ENCODE data around the gene WDR82. TPM values are rescaled to one million over a fixed set of nuclear protein-coding genes. Genes with fewer than 3 reads are reported as not detected.

WDR82 gene
- polyA plus RNA-seq, 2 donors, result 19.9 to 33.6 TPM

- Histone ChIP-seq H3K36me3 (ENCODE audit: control insufficient read depth in 2 of 2, insufficient read depth in 2 of 2, low read length in 1 of 2) (peaks cover 9 to 23% of the 10 kb centered on the region in 2 donors), H3K27me3 (ENCODE audit: control insufficient read depth in 1 of 2, insufficient read depth in 2 of 2, low read length in 2 of 2) (no peaks in the 10 kb centered on the region), H3K4me3 (ENCODE audit: low read depth in 1 of 2, low read length in 2 of 2) (no peak overlapping the region), H3K9me3 (ENCODE audit: control insufficient read depth in 2 of 2, insufficient read depth in 1 of 2, low read depth in 1 of 2, low read length in 1 of 2) (peaks cover 0 to 2% of the 10 kb centered on the region in 2 donors), H3K4me1 (ENCODE audit: control insufficient read depth in 2 of 2, insufficient read depth in 2 of 2, low read length in 1 of 2) (peaks cover 11 to 31% of the 10 kb centered on the region in 2 donors), H3K27ac (ENCODE audit: low read depth in 2 of 2, low read length in 1 of 2) (no peak overlapping the region)
- 80% methylated on average over 5 of the region's 5 CpGs for WGBS, 2 donors
Observed at GRCh38 chr3:52236424-52236886, 42.0 kb downstream of the WDR82 start.

DNA sequence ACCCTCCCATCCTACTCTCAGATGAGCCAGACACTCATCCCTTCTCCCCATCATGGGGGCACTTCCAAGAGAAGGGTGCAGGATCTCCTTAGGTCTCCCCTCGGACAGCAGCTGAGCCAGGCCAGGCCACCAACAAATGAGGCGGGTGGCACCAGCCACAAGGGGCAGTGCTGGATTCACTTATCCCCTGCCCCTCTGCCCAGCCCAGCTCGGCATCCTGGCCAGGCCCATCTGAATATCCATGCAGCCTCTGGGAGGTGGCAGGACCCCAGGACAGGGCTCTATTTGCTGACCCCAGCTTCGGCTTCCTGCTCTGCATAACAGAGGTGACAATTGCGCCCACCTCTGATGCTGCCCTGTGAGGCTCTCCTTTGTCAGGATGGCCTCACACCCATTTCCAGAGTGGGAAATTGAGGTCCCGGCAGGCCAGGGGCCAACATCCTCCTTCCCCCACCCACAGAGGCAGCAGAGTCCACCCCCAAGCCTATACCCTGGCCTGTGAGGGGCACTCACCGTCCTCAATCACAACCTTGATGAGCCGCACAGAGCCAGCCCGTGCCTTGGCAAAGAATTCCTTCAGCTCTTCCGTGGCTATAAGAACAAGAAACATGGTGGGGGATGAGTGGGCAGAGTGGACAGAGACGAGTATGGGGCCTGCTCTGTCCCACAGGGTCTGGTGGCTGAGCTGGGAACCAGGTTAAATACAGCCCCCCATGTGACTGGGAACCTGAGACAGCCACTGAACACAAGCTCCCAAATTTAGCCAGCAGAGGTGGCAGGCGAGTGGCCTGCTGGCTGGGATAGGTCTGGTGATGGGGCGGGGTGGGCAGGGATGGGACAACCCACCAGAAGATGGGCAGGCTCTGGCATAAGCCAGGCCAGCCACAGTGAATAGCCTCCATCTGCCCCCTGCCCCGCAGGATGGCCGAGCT, 43.7 kb downstream of the WDR82 start:
- Histone ChIP-seq H3K27ac (ENCODE audit: low read depth in 2 of 2, low read length in 1 of 2) (no peak overlapping the region), H3K9me3 (ENCODE audit: control insufficient read depth in 2 of 2, insufficient read depth in 1 of 2, low read depth in 1 of 2, low read length in 1 of 2) (peaks cover 0 to 2% of the 10 kb centered on the region in 2 donors), H3K27me3 (ENCODE audit: control insufficient read depth in 1 of 2, insufficient read depth in 2 of 2, low read length in 2 of 2) (no peaks in the 10 kb centered on the region), H3K36me3 (ENCODE audit: control insufficient read depth in 2 of 2, insufficient read depth in 2 of 2, low read length in 1 of 2) (peaks cover 16 to 39% of the 10 kb centered on the region in 2 donors), H3K4me1 (ENCODE audit: control insufficient read depth in 2 of 2, insufficient read depth in 2 of 2, low read length in 1 of 2) (peaks cover 11 to 28% of the 10 kb centered on the region in 2 donors), H3K4me3 (ENCODE audit: low read depth in 1 of 2, low read length in 2 of 2) (no peak overlapping the region)
- 89 to 93% methylated on average over 15 of the region's 15 CpGs for WGBS, 2 donors

DNA sequence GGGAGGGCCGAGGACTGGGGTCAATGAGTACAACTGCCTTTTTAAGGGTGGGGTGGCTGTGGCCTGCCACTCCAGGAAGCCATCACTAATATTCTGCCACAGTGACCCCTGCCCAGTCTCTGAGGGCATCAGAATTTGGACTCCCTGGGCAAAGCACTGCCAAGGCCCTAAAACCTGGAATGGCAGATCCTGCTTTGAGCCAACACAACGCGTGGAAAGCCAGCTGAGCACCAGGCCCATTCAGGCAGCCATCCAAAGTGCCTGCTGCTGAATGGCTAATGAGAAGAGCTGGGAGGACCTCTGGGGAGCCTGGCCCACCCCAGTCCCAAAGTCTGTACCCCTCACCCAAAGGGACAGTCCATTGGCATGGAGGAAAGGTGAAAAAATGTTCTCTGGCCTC, 44.5 kb downstream of the WDR82 start:
- H3K4me1 ChIP-seq (ENCODE audit: control insufficient read depth in 2 of 2, insufficient read depth in 2 of 2, low read length in 1 of 2), result peaks cover 11 to 24% of the 10 kb centered on the region in 2 donors
- H3K36me3 ChIP-seq (ENCODE audit: control insufficient read depth in 2 of 2, insufficient read depth in 2 of 2, low read length in 1 of 2), result peaks cover 22 to 47% of the 10 kb centered on the region in 2 donors
- H3K4me3 ChIP-seq (ENCODE audit: low read depth in 1 of 2, low read length in 2 of 2), result no peak overlapping the region
- H3K27me3 ChIP-seq (ENCODE audit: control insufficient read depth in 1 of 2, insufficient read depth in 2 of 2, low read length in 2 of 2), result no peaks in the 10 kb centered on the region
- 65 to 68% methylated on average over 3 of the region's 3 CpGs for WGBS, 2 donors
- no peak overlapping the region for H3K27ac ChIP-seq (ENCODE audit: low read depth in 2 of 2, low read length in 1 of 2)
- H3K9me3 ChIP-seq (ENCODE audit: control insufficient read depth in 2 of 2, insufficient read depth in 1 of 2, low read depth in 1 of 2, low read length in 1 of 2), result peaks cover 0 to 1% of the 10 kb centered on the region in 2 donors

- WGBS, 2 donors, result 88 to 93% methylated on average over 5 of the region's 5 CpGs
- Histone ChIP-seq H3K36me3 (ENCODE audit: control insufficient read depth in 2 of 2, insufficient read depth in 2 of 2, low read length in 1 of 2) (peaks cover 22 to 54% of the 10 kb centered on the region in 2 donors), H3K27me3 (ENCODE audit: control insufficient read depth in 1 of 2, insufficient read depth in 2 of 2, low read length in 2 of 2) (no peaks in the 10 kb centered on the region), H3K4me1 (ENCODE audit: control insufficient read depth in 2 of 2, insufficient read depth in 2 of 2, low read length in 1 of 2) (peaks cover 11 to 22% of the 10 kb centered on the region in 2 donors), H3K27ac (ENCODE audit: low read depth in 2 of 2, low read length in 1 of 2) (no peak overlapping the region), H3K9me3 (ENCODE audit: control insufficient read depth in 2 of 2, insufficient read depth in 1 of 2, low read depth in 1 of 2, low read length in 1 of 2) (no peaks in the 10 kb centered on the region), H3K4me3 (ENCODE audit: low read depth in 1 of 2, low read length in 2 of 2) (no peak overlapping the region)
Observed at GRCh38 chr3:52233108-52233591, 45.3 kb downstream of the WDR82 start.

- H3K27ac ChIP-seq (ENCODE audit: low read depth in 2 of 2, low read length in 1 of 2), result no peak overlapping the region
- H3K9me3 ChIP-seq (ENCODE audit: control insufficient read depth in 2 of 2, insufficient read depth in 1 of 2, low read depth in 1 of 2, low read length in 1 of 2), result no peaks in the 10 kb centered on the region
- H3K27me3 ChIP-seq (ENCODE audit: control insufficient read depth in 1 of 2, insufficient read depth in 2 of 2, low read length in 2 of 2), result no peaks in the 10 kb centered on the region
- H3K36me3 ChIP-seq (ENCODE audit: control insufficient read depth in 2 of 2, insufficient read depth in 2 of 2, low read length in 1 of 2), result peaks cover 26 to 56% of the 10 kb centered on the region in 2 donors
- H3K4me3 ChIP-seq (ENCODE audit: low read depth in 1 of 2, low read length in 2 of 2), result no peak overlapping the region
- WGBS, 2 donors, result 83 to 87% methylated on average over 27 to 28 of the region's 28 CpGs
- H3K4me1 ChIP-seq (ENCODE audit: control insufficient read depth in 2 of 2, insufficient read depth in 2 of 2, low read length in 1 of 2), result peaks cover 7 to 15% of the 10 kb centered on the region in 2 donors
Observed at GRCh38 chr3:52232279-52233107, 46.0 kb downstream of the WDR82 start.

GRCh38 chr3:52231502-52232278, 46.8 kb downstream of the WDR82 start:
- H3K4me1 ChIP-seq (ENCODE audit: control insufficient read depth in 2 of 2, insufficient read depth in 2 of 2, low read length in 1 of 2), result peaks cover 2 to 10% of the 10 kb centered on the region in 2 donors
- no peak overlapping the region for H3K27ac ChIP-seq (ENCODE audit: low read depth in 2 of 2, low read length in 1 of 2)
- H3K9me3 ChIP-seq (ENCODE audit: control insufficient read depth in 2 of 2, insufficient read depth in 1 of 2, low read depth in 1 of 2, low read length in 1 of 2), result no peaks in the 10 kb centered on the region
- WGBS, 2 donors, result 66 to 68% methylated on average over 32 to 34 of the region's 34 CpGs
- peaks cover 26 to 56% of the 10 kb centered on the region in 2 donors for H3K36me3 ChIP-seq (ENCODE audit: control insufficient read depth in 2 of 2, insufficient read depth in 2 of 2, low read length in 1 of 2)
- no peak overlapping the region for H3K4me3 ChIP-seq (ENCODE audit: low read depth in 1 of 2, low read length in 2 of 2)
- no peaks in the 10 kb centered on the region for H3K27me3 ChIP-seq (ENCODE audit: control insufficient read depth in 1 of 2, insufficient read depth in 2 of 2, low read length in 2 of 2)

- 86 to 88% methylated on average over 16 of the region's 16 CpGs for WGBS, 2 donors
- Histone ChIP-seq H3K9me3 (ENCODE audit: control insufficient read depth in 2 of 2, insufficient read depth in 1 of 2, low read depth in 1 of 2, low read length in 1 of 2) (no peaks in the 10 kb centered on the region), H3K36me3 (ENCODE audit: control insufficient read depth in 2 of 2, insufficient read depth in 2 of 2, low read length in 1 of 2) (peaks cover 26 to 56% of the 10 kb centered on the region in 2 donors)
Observed at GRCh38 chr3:52230889-52231499, 47.5 kb downstream of the WDR82 start.

GRCh38 chr3:52230461-52230860, 48.0 kb downstream of the WDR82 start:
- 93% methylated on average over 6 of the region's 6 CpGs for WGBS, 2 donors
- Histone ChIP-seq H3K9me3 (ENCODE audit: control insufficient read depth in 2 of 2, insufficient read depth in 1 of 2, low read depth in 1 of 2, low read length in 1 of 2) (no peaks in the 10 kb centered on the region), H3K4me1 (ENCODE audit: control insufficient read depth in 2 of 2, insufficient read depth in 2 of 2, low read length in 1 of 2) (peaks cover 0 to 10% of the 10 kb centered on the region in 2 donors), H3K36me3 (ENCODE audit: control insufficient read depth in 2 of 2, insufficient read depth in 2 of 2, low read length in 1 of 2) (peaks cover 26 to 54% of the 10 kb centered on the region in 2 donors), H3K4me3 (ENCODE audit: low read depth in 1 of 2, low read length in 2 of 2) (no peak overlapping the region), H3K27ac (ENCODE audit: low read depth in 2 of 2, low read length in 1 of 2) (no peak overlapping the region), H3K27me3 (ENCODE audit: control insufficient read depth in 1 of 2, insufficient read depth in 2 of 2, low read length in 2 of 2) (no peaks in the 10 kb centered on the region)

More at GRCh38 chr3:52230889-52231499, 47.5 kb downstream of the WDR82 start:
- Histone ChIP-seq H3K4me3 (ENCODE audit: low read depth in 1 of 2, low read length in 2 of 2) (no peak overlapping the region), H3K27me3 (ENCODE audit: control insufficient read depth in 1 of 2, insufficient read depth in 2 of 2, low read length in 2 of 2) (no peaks in the 10 kb centered on the region), H3K27ac (ENCODE audit: low read depth in 2 of 2, low read length in 1 of 2) (no peak overlapping the region), H3K4me1 (ENCODE audit: control insufficient read depth in 2 of 2, insufficient read depth in 2 of 2, low read length in 1 of 2) (peaks cover 0 to 8% of the 10 kb centered on the region in 2 donors)

Data from esophagus (tissue), 2 donors.